Measurements from ENCODE around the gene LAMP1.

DNA sequence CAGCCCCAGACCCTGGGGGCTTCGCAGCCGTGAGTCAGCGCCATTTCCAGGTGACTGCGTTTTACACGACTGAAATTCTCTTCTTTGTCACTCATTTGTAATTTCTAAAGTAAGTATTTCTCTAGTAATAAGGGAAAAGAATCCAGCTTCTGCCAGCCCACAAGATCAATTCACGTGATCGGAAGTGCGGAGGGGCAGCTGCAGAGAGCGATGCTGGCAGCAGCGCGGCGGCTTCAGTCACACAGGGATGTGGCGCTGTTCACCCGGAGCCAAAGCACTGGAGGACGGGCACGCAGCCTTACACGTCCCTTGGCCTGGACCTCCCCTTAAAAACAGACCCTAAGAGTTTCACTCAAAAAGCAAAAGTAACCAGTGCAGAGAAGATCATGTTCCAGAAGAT, 48.4 kb downstream of the LAMP1 start:
- TF ChIP-seq, protein P1, sequence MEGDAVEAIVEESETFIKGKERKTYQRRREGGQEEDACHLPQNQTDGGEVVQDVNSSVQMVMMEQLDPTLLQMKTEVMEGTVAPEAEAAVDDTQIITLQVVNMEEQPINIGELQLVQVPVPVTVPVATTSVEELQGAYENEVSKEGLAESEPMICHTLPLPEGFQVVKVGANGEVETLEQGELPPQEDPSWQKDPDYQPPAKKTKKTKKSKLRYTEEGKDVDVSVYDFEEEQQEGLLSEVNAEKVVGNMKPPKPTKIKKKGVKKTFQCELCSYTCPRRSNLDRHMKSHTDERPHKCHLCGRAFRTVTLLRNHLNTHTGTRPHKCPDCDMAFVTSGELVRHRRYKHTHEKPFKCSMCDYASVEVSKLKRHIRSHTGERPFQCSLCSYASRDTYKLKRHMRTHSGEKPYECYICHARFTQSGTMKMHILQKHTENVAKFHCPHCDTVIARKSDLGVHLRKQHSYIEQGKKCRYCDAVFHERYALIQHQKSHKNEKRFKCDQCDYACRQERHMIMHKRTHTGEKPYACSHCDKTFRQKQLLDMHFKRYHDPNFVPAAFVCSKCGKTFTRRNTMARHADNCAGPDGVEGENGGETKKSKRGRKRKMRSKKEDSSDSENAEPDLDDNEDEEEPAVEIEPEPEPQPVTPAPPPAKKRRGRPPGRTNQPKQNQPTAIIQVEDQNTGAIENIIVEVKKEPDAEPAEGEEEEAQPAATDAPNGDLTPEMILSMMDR (IDR thresholded peaks at IDR 0.05; ENCODE audit: low read depth, low read length, poor library complexity, severe bottlenecking), result no peak
- no peak for TF ChIP-seq EZH2phosphoT487 (IDR thresholded peaks at IDR 0.05; ENCODE audit: borderline replicate concordance, low read length)

Measured in DOHH2 (cell line).